ENCODE data around the gene TECPR2. TPM values are rescaled to one million over a fixed set of nuclear protein-coding genes. Genes with fewer than 3 reads are reported as not detected.

TECPR2 gene
- total RNA-seq, 1 experiment from 2014 or later: 29.7 TPM

DNA sequence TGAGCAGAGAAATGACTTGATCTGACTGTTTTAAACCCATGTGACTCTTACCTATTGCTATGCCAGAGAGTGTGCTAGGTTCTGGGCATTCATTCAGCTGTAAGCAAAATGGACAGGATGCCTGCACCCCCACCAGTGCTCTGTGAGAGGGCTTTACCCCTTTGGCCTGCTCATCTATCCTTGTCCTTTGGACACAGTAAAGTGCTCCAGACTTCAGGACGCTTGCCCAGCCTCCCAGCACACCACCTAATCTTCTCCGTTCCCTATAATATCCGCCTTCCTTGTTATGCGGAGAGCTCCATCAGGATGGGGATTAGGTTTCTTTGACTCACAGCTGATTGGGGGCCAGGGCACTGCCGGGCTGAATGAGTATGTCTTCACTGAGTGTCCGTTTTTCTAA lies 47.6 kb upstream of the TECPR2 start:
- no TSS peak for BruUV-seq (replicated peaks)
- Histone ChIP-seq H3K4me1 (replicated peaks; ENCODE audit: insufficient read depth) (peaks cover 31% of the 10 kb centered on the region), H3K27ac (no peak overlapping the region), H3K27me3 (ENCODE audit: insufficient read depth, low read depth) (no peaks in the 10 kb centered on the region), H3K9me3 (ENCODE audit: insufficient read depth, low read depth) (no peaks in the 10 kb centered on the region), H3K36me3 (ENCODE audit: low read depth) (no peaks in the 10 kb centered on the region), H3K9me2 (ENCODE audit: insufficient read depth) (no peaks in the 10 kb centered on the region), H3F3A (ENCODE audit: insufficient read depth, low read depth) (peaks cover 29% of the 10 kb centered on the region), H3K79me2 (ENCODE audit: low read depth) (peaks cover 12% of the 10 kb centered on the region), H3K4me2 (no peak overlapping the region), H3K4me3 (no peak overlapping the region), H2AFZ (no peak overlapping the region), H4K20me1 (ENCODE audit: insufficient read depth) (no peaks in the 10 kb centered on the region)
- POLR2A ChIA-PET (ENCODE audit: unreplicated experiment): no interaction called here
- intact Hi-C loops (cut with micrococcal nuclease; ENCODE audit: unreplicated experiment): loop anchor here (5.0 to 10.0 kb wide), 2 partner anchors 192 to 610 kb away; partner anchors contain the start of gene ANKRD9
- DNase-seq: no peak
- CTCF ChIA-PET: interaction anchor here (1.3 kb wide), 1 partner anchor 219 kb away, joined by 4 read pairs; no protein-coding TSS in a partner anchor
- TF ChIP-seq, protein P1, sequence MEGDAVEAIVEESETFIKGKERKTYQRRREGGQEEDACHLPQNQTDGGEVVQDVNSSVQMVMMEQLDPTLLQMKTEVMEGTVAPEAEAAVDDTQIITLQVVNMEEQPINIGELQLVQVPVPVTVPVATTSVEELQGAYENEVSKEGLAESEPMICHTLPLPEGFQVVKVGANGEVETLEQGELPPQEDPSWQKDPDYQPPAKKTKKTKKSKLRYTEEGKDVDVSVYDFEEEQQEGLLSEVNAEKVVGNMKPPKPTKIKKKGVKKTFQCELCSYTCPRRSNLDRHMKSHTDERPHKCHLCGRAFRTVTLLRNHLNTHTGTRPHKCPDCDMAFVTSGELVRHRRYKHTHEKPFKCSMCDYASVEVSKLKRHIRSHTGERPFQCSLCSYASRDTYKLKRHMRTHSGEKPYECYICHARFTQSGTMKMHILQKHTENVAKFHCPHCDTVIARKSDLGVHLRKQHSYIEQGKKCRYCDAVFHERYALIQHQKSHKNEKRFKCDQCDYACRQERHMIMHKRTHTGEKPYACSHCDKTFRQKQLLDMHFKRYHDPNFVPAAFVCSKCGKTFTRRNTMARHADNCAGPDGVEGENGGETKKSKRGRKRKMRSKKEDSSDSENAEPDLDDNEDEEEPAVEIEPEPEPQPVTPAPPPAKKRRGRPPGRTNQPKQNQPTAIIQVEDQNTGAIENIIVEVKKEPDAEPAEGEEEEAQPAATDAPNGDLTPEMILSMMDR (conservative IDR thresholded peaks at IDR 0.05): no peak
- TF ChIP-seq EZH2 (IDR thresholded peaks at IDR 0.05; ENCODE audit: low read depth): no peak

DNA sequence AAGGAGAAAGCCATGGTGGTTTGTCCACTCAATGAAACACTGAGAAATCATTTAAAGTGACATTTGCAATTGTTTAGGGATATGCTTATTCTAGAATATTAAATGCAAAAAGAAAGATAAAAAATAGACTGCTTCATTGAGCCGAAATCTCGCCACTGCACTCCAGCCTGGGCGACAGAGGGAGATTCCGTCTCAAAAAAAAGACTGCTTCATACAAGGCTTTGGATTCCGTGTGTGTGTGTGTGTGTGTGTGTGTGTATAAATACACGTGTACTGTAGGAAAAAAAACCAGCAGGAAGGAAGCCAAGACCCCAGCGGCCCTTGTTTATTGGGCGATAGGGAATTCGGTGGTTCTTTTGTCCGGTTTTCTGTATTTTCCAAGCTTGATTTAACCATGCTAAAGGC lies 46.4 kb upstream of the TECPR2 start:
- no peak overlapping the region for H3K27ac ChIP-seq
- H3K4me2 ChIP-seq: peak overlapping the region; percentile 78
- H3K9me3 ChIP-seq (ENCODE audit: insufficient read depth, low read depth): no peaks in the 10 kb centered on the region
- CTCF ChIA-PET: interaction anchor here (0.6 to 1.3 kb wide), 2 partner anchors 220 to 254 kb away, joined by 4 to 10 read pairs; no protein-coding TSS in a partner anchor
- TF ChIP-seq, protein P1 (conservative IDR thresholded peaks at IDR 0.05): no peak
- TF ChIP-seq EZH2 (IDR thresholded peaks at IDR 0.05; ENCODE audit: low read depth): no peak
- no TSS peak for BruUV-seq (replicated peaks)
- no peaks in the 10 kb centered on the region for H3K36me3 ChIP-seq (ENCODE audit: low read depth)
- POLR2A ChIA-PET (ENCODE audit: unreplicated experiment): interaction anchor here (0.7 kb wide), 3 partner anchors 78 to 350 kb away, joined by 9 to 17 read pairs (median 11); no protein-coding TSS in a partner anchor
- no peaks in the 10 kb centered on the region for H3K27me3 ChIP-seq (ENCODE audit: insufficient read depth, low read depth)
- H3K79me2 ChIP-seq (ENCODE audit: low read depth): peaks cover 18% of the 10 kb centered on the region
- peaks cover 42% of the 10 kb centered on the region for H3K4me1 ChIP-seq (replicated peaks; ENCODE audit: insufficient read depth)
- intact Hi-C loops (cut with micrococcal nuclease; ENCODE audit: unreplicated experiment): loop anchor here (2.0 to 10.0 kb wide), 4 partner anchors 191 to 612 kb away; partner anchors contain the start of gene ANKRD9
- H3K9me2 ChIP-seq (ENCODE audit: insufficient read depth): no peaks in the 10 kb centered on the region
- peak overlapping the region; percentile 76 for H2AFZ ChIP-seq
- peaks cover 35% of the 10 kb centered on the region for H3F3A ChIP-seq (ENCODE audit: insufficient read depth, low read depth)
- no peaks in the 10 kb centered on the region for H4K20me1 ChIP-seq (ENCODE audit: insufficient read depth)
- peak overlapping the region; percentile 69 for H3K4me3 ChIP-seq
- no peak for DNase-seq

DNA sequence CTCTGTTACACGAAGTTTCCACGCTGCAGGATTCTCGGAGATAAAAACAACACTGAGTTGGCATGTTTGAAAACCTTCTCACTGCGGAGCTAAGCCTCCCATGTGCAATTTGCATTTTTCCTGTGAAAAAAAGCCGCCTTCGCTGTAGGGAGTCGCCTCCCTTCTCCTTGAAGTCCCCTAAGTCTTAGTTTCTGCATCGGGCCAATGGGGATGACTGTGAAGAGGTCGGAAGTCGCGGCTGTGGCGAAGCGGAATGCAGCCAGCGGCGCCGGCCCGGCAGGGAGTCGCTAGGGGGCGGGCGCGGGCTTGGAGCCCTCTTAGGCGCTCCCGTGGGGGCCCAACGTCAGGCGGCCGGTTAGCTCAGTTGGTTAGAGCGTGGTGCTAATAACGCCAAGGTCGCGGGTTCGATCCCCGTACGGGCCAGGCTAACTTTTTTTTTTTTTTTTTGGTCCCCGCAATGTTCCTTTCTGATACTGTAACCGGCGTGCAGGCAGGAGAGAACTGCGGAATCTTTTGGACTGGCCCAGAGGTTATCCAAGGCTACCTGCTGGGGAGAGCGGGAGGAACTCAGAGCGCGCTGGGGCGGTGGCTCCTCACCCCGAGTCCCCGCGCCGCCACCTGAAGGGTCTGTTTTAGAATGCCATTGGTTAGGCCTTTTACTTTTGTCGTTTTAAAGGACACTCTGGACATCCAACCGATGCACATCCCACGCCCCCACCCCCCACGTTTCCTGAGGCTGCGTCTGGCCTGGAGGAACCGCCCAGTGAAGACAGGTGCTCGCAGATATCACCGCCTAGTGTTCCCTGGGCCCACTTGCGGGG lies 45.8 kb upstream of the TECPR2 start:
- peak overlapping the region; percentile 78 for H3K4me2 ChIP-seq
- H3K4me1 ChIP-seq (replicated peaks; ENCODE audit: insufficient read depth): peaks cover 42% of the 10 kb centered on the region
- ChIA-PET POLR2A (ENCODE audit: unreplicated experiment) (interaction anchor here (0.7 kb wide), 3 partner anchors 78 to 351 kb away, joined by 9 to 17 read pairs (median 11); no protein-coding TSS in a partner anchor), CTCF (no interaction called here)
- peak overlapping the region; percentile 69 for H3K4me3 ChIP-seq
- H3K27me3 ChIP-seq (ENCODE audit: insufficient read depth, low read depth): no peaks in the 10 kb centered on the region
- TF ChIP-seq, protein P1 (conservative IDR thresholded peaks at IDR 0.05): peak; percentile 43
- TF ChIP-seq EZH2 (IDR thresholded peaks at IDR 0.05; ENCODE audit: low read depth): no peak
- H3K9me2 ChIP-seq (ENCODE audit: insufficient read depth): no peaks in the 10 kb centered on the region
- peak; percentile 85 to 91 for DNase-seq
- H3K27ac ChIP-seq: peak overlapping the region; percentile 69
- peaks cover 37% of the 10 kb centered on the region for H3F3A ChIP-seq (ENCODE audit: insufficient read depth, low read depth)
- no peaks in the 10 kb centered on the region for H3K9me3 ChIP-seq (ENCODE audit: insufficient read depth, low read depth)
- no peaks in the 10 kb centered on the region for H4K20me1 ChIP-seq (ENCODE audit: insufficient read depth)
- peaks cover 18% of the 10 kb centered on the region for H3K79me2 ChIP-seq (ENCODE audit: low read depth)
- no peaks in the 10 kb centered on the region for H3K36me3 ChIP-seq (ENCODE audit: low read depth)
- no TSS peak for BruUV-seq (replicated peaks)
- H2AFZ ChIP-seq: peak overlapping the region; percentile 82
- intact Hi-C loops (cut with micrococcal nuclease; ENCODE audit: unreplicated experiment): loop anchor here (2.0 to 10.0 kb wide), 4 partner anchors 190 to 612 kb away; partner anchors contain the start of gene ANKRD9

All from PC-9 (cell line).